Epithelial cell of proximal tubule (primary cell): Measurements from ENCODE around the gene UQCRC1. TPM values are rescaled to one million over a fixed set of nuclear protein-coding genes. Genes with fewer than 3 reads are reported as not detected.

Source experiments
- DNase-seq: peaks from one replicate; pipeline ENCODE4 v3.0.0-alpha.2; 2011; ENCODE audit warnings: low read depth
- H3K4me3 ChIP-seq: 2 replicates; pipeline ENCODE4 v1.5.1; 2011; ENCODE audit warnings: low read depth, mild to moderate bottlenecking, low read length
- total RNA-seq: library from RNA; depleted of rRNA; stranded (reverse); fragments of >200 nt; gene quantifications from 2 replicates; pipeline ENCODE4 v1.2.3, GENCODE V29; 2015
- TF ChIP-seq, protein P1 (sequence below): conservative IDR thresholded peaks from 2 replicates; pipeline ENCODE4 v1.5.1; 2012; ENCODE audit warnings: low read depth, mild to moderate bottlenecking, low read length

The UQCRC1 gene
- total RNA-seq, 1 donor from 2014 or later = 348 TPM

DNA sequence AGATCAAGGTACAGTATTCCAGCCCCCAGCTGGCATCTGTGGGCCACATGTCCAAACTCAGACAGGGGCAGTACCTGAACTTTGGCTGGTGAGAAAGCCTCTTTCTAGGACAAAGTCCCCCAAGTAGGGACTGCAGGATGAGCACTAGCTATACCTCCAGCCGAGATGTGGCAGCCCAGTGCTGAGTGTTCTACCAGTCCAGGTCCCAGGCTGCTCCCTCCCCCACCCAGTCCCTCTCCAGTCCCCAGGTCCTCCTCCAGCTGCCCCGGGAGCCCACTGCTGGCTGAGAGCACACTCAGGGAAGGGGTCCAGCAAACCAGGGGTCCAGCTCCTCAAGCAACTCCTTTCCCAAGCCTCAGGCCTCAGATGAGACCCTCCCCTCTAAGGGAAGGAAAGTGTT is 24.3 kb upstream of the UQCRC1 start:
- TF ChIP-seq, protein P1, sequence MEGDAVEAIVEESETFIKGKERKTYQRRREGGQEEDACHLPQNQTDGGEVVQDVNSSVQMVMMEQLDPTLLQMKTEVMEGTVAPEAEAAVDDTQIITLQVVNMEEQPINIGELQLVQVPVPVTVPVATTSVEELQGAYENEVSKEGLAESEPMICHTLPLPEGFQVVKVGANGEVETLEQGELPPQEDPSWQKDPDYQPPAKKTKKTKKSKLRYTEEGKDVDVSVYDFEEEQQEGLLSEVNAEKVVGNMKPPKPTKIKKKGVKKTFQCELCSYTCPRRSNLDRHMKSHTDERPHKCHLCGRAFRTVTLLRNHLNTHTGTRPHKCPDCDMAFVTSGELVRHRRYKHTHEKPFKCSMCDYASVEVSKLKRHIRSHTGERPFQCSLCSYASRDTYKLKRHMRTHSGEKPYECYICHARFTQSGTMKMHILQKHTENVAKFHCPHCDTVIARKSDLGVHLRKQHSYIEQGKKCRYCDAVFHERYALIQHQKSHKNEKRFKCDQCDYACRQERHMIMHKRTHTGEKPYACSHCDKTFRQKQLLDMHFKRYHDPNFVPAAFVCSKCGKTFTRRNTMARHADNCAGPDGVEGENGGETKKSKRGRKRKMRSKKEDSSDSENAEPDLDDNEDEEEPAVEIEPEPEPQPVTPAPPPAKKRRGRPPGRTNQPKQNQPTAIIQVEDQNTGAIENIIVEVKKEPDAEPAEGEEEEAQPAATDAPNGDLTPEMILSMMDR = no peak
- no peak for DNase-seq
- H3K4me3 ChIP-seq = peak overlapping the region; percentile 90

DNA sequence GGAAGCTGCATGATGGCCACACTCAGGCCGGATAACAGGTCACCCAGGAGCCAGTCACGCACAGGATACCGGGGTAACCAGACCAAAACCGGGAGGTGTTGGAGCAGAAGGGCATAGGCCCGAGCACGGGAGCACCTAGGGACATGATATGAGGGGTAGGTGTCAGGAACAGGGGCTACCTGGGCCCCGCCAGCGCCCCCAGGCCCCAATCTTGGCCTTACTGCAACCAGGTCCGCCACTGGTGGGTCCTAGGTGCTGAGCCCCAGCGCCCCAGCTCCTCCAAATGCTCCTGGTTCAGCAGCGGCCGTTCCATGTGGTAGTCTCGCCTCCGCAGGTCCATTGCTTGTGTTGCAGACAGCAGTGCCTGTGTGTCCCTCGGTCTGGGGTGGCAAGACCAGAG is 23.8 kb upstream of the UQCRC1 start:
- no peak for DNase-seq
- TF ChIP-seq, protein P1 = no peak
- no peak overlapping the region for H3K4me3 ChIP-seq

DNA sequence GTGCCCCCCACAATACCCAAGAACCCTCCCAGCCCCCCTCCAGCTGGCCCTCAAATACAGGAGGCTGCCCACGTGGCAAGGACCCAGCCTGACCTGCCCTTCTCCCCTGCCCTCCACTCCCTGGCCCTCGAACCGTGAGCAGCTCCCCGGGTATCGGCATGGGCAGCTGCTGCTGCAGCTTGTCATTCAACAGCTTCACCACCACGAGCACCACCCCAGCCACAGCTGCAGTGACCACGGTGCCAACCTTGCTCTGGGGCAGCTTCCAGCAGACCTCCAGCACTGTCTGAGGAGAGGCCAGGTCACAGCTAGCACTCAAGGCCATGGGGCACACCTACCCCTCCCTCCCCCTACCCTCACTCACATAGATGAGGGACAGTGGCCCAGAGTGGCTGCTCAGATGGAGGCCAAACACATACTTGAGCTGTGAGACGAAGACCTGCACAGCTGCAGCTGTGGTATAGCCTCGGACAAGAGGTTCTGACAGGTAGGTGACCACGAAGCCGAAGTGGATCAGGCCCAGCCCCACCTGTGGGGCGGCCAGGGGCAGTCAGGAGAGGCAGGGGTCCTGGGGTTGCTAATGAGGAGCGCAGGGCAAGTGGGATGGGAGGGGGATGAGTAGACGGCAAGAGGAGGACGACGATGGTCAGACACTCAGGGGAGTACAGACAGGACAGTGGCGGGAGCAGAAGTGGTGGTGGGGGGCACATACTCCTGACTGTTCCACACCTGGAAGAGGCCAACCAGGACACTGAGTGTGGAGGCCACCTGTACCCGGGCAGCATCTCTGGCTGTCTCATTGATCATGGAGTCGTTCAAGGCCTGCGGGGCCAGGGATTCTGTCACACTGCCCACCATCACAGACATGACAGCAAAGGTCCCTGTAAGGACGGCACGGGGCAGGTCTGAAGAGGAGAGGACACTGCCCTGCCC is 22.3 kb upstream of the UQCRC1 start:
- no peak overlapping the region for H3K4me3 ChIP-seq
- TF ChIP-seq, protein P1 = no peak

DNA sequence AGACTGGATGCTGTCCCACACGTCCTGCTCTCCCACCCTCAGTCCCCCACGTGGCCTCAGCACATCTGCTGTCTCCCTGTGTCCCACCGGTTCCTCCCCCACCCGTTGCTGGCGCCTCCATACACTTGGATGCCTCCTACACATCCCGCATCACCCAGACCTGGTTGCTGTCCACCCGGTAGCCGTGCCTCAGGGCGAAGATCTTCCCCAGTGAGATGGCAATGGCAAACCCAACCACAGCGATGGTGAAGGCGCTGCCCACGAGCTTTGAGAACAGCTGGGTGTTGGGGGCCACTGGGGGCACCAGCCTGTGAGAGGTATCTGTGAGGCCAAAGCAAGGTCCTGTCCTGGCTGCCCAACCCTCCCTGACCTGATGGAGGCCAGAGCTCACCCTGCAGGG is 21.4 kb upstream of the UQCRC1 start:
- H3K4me3 ChIP-seq = no peak overlapping the region
- DNase-seq = no peak
- TF ChIP-seq, protein P1 = no peak

More for the DNA sequence above, 22.3 kb upstream of the UQCRC1 start:
- DNase-seq = no peak

DNA sequence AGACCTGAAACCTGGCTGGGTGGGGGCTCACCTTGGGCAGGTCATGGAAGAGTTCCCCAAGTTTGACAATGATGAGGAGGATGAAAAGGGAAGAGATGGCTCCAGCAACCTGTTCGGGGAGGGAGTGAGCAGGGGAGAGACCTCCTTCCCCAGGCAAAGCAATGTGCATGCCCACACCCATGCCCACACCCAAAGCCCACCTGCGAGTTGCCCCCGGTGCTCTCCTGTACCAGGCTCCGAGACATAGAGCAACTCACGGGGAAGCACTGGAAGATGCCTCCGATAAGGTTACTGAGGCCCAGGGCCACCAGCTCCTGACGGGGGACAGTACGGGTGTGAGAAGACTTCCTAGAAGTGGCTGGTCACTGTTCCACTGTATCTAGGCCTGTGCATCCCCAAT is 21.0 kb upstream of the UQCRC1 start:
- no peak for DNase-seq
- TF ChIP-seq, protein P1 = no peak
- H3K4me3 ChIP-seq = no peak overlapping the region

DNA sequence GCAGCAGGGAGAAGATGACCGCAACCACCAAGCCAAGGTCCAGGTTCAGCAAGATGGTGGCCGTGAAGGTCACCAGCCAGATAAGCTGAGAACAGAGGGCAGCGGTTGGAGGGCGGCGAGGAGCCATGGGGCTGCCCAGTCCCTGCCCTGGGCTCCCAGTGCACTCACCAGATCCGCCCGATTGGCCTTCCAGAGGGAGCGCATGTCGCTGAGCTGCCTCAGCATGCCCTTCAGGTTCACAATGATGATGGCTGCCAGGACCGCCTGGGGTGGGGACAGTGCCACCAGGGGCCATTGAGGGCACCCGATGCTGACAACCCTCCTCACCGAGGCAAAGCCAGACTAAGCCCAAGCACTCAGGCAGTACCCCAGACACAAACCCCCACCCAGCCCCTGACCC is 20.4 kb upstream of the UQCRC1 start:
- H3K4me3 ChIP-seq = no peak overlapping the region
- no peak for DNase-seq
- TF ChIP-seq, protein P1 = no peak
